ENCODE measurements around the gene YTHDC1. TPM values are rescaled to one million over a fixed set of nuclear protein-coding genes. Genes with fewer than 3 reads are reported as not detected.

YTHDC1 gene
- total RNA-seq, 1 donor from 2014 or later: 110 TPM

GRCh38 chr4:68378226-68378625, 28.3 kb upstream of the YTHDC1 start:
- Mint-ChIP-seq H3K4me1 (ENCODE audit: unreplicated experiment) (peaks cover 10% of the 10 kb centered on the region), H3K9me3 (ENCODE audit: unreplicated experiment) (no peaks in the 10 kb centered on the region), H3K27ac (ENCODE audit: unreplicated experiment) (no peak overlapping the region), H3K27me3 (ENCODE audit: unreplicated experiment) (no peaks in the 10 kb centered on the region), H3K4me3 (ENCODE audit: unreplicated experiment) (no peak overlapping the region), H3K36me3 (ENCODE audit: low read depth, unreplicated experiment) (no peaks in the 10 kb centered on the region)
- DNase-seq (ENCODE audit: low spot score): no peak
- TF ChIP-seq CTCF (IDR thresholded peaks at IDR 0.05; ENCODE audit: unreplicated experiment): no peak

GRCh38 chr4:68375667-68376559, 26.0 kb upstream of the YTHDC1 start:
- peak overlapping the region; percentile 64 for H3K4me3 Mint-ChIP-seq (ENCODE audit: unreplicated experiment)
- no peak overlapping the region for H3K27ac Mint-ChIP-seq (ENCODE audit: unreplicated experiment)
- no peaks in the 10 kb centered on the region for H3K9me3 Mint-ChIP-seq (ENCODE audit: unreplicated experiment)
- H3K36me3 Mint-ChIP-seq (ENCODE audit: low read depth, unreplicated experiment): no peaks in the 10 kb centered on the region
- peak; percentile 42 for TF ChIP-seq CTCF (IDR thresholded peaks at IDR 0.05; ENCODE audit: unreplicated experiment)
- H3K27me3 Mint-ChIP-seq (ENCODE audit: unreplicated experiment): no peaks in the 10 kb centered on the region
- peak; percentile 22 for DNase-seq (ENCODE audit: low spot score)
- peaks cover 10% of the 10 kb centered on the region for H3K4me1 Mint-ChIP-seq (ENCODE audit: unreplicated experiment)

- H3K36me3 Mint-ChIP-seq (ENCODE audit: low read depth, unreplicated experiment): no peaks in the 10 kb centered on the region
- H3K9me3 Mint-ChIP-seq (ENCODE audit: unreplicated experiment): no peaks in the 10 kb centered on the region
- DNase-seq (ENCODE audit: low spot score): peak; percentile 61
- TF ChIP-seq CTCF (IDR thresholded peaks at IDR 0.05; ENCODE audit: unreplicated experiment): no peak
- H3K27ac Mint-ChIP-seq (ENCODE audit: unreplicated experiment): no peak overlapping the region
- H3K4me1 Mint-ChIP-seq (ENCODE audit: unreplicated experiment): peaks cover 10% of the 10 kb centered on the region
- no peaks in the 10 kb centered on the region for H3K27me3 Mint-ChIP-seq (ENCODE audit: unreplicated experiment)
- no peak overlapping the region for H3K4me3 Mint-ChIP-seq (ENCODE audit: unreplicated experiment)
Measured at GRCh38 chr4:68373513-68373912, 23.6 kb upstream of the YTHDC1 start.

- no peak for TF ChIP-seq CTCF (IDR thresholded peaks at IDR 0.05; ENCODE audit: unreplicated experiment)
- DNase-seq (ENCODE audit: low spot score): no peak
- Mint-ChIP-seq H3K27ac (ENCODE audit: unreplicated experiment) (no peak overlapping the region), H3K36me3 (ENCODE audit: low read depth, unreplicated experiment) (no peaks in the 10 kb centered on the region), H3K4me1 (ENCODE audit: unreplicated experiment) (peaks cover 10% of the 10 kb centered on the region), H3K4me3 (ENCODE audit: unreplicated experiment) (no peak overlapping the region), H3K27me3 (ENCODE audit: unreplicated experiment) (no peaks in the 10 kb centered on the region), H3K9me3 (ENCODE audit: unreplicated experiment) (no peaks in the 10 kb centered on the region)
Measured at GRCh38 chr4:68372588-68372987, 22.7 kb upstream of the YTHDC1 start.

GRCh38 chr4:68369142-68369805, 19.4 kb upstream of the YTHDC1 start:
- no peak for DNase-seq (ENCODE audit: low spot score)
- peaks cover 5% of the 10 kb centered on the region for H3K4me1 Mint-ChIP-seq (ENCODE audit: unreplicated experiment)
- H3K27ac Mint-ChIP-seq (ENCODE audit: unreplicated experiment): no peak overlapping the region
- no peak for TF ChIP-seq CTCF (IDR thresholded peaks at IDR 0.05; ENCODE audit: unreplicated experiment)
- H3K36me3 Mint-ChIP-seq (ENCODE audit: low read depth, unreplicated experiment): peaks cover 4% of the 10 kb centered on the region
- no peak overlapping the region for H3K4me3 Mint-ChIP-seq (ENCODE audit: unreplicated experiment)
- peaks cover 5% of the 10 kb centered on the region for H3K9me3 Mint-ChIP-seq (ENCODE audit: unreplicated experiment)
- H3K27me3 Mint-ChIP-seq (ENCODE audit: unreplicated experiment): no peaks in the 10 kb centered on the region

All from endothelial cell (in vitro differentiated cells).